Hypothalamus (tissue), 51 donors: ENCODE data around the gene CHN2.

ENCODE experiments used
- DNase-seq, 51 donors: peaks; one replicate each; lab custom pipeline; 2025; lab: John Stamatoyannopoulos, UW

CHN2 gene

GRCh38 chr7:29216128-29216527 is 21.6 kb downstream of the CHN2 start:
- DNase-seq: no peak

GRCh38 chr7:29217113-29217512 is 22.5 kb downstream of the CHN2 start:
- no peak for DNase-seq

DNA sequence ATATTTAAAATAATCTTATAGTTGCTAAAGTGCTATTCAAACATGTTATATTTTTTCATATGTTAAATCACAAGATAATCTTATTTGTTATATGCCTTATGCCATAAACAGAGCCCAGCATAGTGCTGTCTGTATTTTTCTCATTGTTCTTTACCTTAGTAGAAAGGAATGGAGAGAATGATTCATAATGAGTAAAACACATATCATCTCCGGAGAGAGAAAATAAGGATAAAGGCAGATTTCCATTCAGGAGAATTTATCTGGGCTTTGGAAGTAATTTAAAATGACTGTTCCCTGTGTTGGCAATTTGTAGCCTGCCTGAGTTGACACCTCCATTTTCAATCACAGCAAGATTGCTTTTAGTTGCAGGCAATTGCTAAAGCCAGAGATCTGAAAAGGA is 30.2 kb downstream of the CHN2 start:
- DNase-seq: no peak

DNA sequence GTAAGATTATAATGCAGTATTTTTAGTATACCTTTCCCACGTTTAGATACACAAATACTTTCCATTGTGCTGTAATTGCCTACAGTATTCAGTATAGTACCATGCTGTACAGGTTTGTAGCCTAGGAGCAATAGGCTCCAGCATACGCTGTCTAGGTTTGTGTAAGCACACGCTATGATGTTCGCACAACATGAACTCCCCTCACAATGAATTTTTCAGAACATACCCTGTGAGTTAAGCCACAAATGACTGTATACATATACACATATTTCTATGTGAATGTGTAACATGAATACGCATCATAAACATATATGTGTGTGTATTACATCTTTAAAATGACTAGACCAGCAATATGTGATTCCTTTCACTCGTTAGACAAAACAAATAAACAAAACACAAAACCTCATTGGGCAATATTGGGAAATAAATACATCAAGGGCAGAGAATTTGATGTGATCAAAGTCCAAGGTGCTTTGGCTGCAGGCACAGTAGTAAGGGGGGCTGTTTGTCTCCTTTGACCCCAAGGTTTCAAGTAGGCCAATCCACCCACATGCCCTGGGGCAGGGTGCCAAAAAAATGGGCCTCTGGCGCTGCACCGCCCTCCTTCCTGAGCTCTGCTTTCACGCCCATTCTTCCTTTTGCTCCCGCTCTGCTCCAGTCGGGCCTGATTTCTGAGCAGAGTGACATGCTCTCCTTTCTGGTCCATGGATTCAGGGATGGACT is 33.9 kb downstream of the CHN2 start:
- no peak for DNase-seq

GRCh38 chr7:29229066-29229465 is 34.5 kb downstream of the CHN2 start:
- no peak for DNase-seq

DNA sequence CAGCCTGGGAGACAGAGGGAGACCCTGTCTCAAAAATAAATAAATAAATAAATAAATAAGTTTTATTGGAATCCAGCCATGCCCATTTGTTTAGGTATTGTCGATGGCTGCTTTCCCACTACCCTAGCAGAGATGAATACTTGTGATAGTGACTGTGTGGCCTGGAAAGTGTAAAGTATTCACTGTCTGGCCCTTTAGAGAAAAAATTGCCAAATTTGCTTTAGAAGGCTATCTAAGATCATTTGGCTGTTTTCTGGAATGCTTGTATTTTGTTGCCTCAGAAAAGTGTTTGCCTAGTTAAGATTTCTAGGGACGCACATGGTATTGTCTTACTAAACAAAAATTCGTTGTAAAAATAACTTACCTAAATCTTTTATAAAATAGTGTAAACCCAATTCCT is 35.4 kb downstream of the CHN2 start:
- DNase-seq: no peak

GRCh38 chr7:29230871-29231345 is 36.3 kb downstream of the CHN2 start:
- DNase-seq: no peak

DNA sequence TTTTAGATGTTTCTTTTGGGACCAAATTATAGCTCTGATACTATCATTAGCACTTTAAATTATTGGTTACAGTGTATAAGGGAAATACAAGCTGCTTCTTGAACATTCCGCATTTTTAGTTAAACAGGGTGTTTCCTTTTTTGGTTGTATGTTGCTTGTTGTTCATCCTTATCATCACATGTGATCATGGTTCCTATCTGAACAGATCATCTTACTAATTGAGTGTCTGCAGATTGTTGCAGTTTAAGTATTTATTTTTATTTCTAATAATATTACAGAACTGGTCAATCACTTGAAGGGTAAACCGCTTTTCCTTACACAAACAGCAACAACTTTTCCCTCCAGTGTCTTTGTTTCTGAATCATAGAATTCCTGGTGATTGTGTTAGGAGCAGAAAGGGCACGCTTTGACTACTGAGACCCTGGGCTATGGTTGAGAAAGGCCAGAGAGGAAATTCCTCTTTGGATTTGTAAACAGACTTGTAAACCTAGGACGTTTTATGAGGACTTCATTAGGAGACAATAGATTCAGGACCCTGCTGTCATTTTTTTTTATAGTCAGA is 37.2 kb downstream of the CHN2 start:
- no peak for DNase-seq

DNA sequence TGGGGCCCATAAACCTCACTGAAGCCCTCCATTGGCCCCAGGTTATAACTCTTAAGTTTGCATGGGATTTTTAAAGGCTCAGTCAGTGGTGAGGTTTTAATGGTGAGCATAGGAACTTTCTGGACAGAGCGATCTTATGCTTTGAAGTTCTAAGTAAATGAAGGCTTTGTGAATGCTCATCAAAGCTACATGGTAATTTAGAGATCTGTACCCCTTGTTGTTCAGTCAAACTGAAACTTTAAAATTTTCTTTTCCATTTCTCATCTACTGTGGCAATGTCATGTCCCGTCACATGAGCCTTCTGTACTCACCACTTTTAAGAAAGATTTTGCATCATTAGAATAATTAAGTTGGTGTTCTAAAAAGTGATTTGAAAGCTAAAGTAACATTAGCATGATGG is 39.9 kb downstream of the CHN2 start:
- DNase-seq: no peak

DNA sequence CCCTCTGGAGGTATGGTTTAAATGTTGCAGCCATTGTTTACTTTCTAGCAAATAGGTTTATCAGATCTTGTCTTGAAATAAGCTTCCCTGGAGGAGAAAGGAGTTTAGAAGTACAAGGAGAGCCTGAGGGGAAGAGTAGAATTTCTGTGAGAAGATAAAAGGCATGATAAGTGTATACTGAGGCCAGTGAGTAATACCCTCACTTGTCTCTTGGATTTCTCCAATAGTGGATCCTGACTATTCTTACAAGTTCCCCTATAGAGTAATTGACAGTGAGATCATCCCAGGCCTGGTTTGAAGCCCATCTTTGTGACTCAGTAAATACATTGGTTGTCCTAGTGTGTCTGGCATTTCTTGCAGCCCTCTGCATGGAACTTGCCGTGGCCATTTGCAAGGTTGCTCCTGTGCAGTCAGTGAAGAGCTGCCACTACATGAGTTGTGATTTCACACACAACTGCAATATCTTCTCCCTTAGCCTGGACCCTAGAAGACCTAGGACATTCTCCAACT is 41.6 kb downstream of the CHN2 start:
- no peak for DNase-seq

- no peak for DNase-seq
Measured at GRCh38 chr7:29236649-29237048, 42.1 kb downstream of the CHN2 start.

- DNase-seq: no peak
Measured at GRCh38 chr7:29237489-29237888, 42.9 kb downstream of the CHN2 start.

DNA sequence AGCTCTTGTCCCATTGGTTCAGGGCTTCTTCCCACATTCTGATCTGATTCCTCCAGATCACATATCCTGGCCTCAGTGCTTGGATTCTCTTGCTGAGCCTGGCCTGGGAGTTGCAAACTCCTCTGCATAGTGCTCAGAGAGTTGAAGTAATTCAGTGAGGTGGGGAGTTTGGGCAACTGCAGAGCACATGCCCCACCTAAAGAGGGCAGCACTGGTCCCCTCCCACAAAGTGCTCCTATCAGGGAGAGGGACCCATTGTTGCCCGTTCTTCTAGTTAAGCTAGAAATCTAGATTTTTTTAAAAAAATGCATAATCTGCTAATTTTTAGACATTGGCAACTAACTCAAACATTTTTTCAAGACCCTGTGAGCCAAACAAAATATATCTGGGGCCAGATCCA is 45.1 kb downstream of the CHN2 start:
- no peak for DNase-seq

DNA sequence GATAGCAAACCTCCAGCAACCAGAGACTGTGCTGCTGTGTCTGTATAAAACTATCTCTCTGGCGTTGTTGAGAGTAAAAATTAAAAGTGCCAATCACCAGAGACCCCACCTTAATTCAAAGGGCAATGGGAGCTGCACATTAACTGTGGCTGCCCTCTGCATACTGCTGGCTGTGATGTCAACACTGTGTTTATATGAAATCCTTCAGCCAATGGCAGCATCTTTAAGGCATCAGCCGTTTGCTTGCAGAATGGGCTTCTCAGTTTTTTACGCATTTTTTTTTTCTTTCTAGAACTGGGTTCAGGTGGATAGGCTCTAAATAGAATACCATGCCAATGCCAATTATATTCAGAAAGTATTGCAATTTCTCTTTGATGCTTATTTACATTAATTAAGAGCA is 47.7 kb downstream of the CHN2 start:
- no peak for DNase-seq

DNA sequence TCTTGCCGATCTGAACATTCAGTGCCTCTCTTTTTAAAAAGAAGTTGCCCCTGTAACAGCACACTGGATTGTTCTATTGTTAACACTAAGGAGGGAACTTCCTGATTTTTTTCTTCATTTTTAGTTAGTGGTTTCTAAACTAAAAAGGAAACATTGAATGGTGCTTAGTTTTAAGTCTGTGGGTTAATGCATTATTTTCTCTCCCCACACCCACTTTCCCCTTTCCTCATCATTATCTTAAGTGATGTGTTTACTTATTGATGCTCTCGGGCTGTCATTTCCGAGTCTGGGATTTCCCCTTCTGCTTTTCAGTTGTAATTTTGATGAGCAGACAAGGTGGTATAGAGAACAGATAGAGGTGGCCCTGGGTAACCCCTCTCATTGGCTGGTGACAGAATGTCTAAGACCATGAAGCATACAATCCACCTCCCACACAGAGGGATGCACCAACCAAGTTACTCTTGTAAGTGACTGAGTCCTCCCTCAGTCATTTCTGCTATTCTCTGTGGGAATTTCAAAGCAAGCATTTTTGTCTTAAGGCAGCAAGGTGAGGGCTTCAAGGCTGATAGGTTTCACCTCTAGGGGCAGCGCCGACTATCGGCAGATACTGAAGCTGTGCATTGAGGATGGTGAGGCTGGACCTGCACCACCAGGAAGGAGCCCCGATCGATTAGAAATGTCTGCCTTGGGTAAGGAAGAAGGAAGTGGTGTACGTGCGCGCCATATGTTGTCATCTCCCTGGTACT is 49.5 kb downstream of the CHN2 start:
- no peak for DNase-seq

DNA sequence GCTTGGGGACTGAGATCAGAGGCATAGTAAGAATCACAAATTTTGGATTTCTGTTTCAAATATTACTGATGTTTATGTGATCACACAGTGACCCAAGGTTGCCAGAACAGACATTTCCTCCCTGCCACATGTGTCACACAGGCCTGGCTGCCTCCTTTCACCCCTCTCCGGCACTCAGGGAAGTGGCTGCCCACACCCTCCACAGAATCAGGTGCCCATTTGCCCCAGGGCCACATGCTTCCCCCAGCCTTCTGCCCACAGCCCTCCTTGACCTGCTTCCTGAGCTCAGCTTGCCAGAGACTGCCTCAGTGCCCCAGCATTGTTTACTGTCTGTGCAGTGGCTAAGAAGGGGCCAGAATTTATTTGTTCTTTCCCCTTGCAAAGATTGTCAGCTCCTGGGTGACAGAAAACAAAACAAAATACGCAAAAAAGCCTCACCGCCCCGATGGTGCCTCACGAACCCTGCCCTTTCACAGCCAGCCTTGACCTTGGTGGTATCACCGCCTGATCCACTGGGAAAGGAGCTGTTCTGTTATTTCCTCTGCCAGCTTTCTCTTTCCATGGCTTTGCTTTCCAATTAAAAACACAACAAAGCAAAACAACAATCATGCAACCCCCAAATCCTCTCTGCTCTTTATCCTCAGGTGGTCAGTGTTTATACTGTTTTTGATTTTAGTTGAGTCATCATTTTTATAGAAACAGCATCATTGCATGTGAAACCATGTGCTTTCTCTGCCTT is 52.8 kb downstream of the CHN2 start:
- no peak for DNase-seq

GRCh38 chr7:29247963-29248236 is 53.3 kb downstream of the CHN2 start:
- no peak for DNase-seq

DNA sequence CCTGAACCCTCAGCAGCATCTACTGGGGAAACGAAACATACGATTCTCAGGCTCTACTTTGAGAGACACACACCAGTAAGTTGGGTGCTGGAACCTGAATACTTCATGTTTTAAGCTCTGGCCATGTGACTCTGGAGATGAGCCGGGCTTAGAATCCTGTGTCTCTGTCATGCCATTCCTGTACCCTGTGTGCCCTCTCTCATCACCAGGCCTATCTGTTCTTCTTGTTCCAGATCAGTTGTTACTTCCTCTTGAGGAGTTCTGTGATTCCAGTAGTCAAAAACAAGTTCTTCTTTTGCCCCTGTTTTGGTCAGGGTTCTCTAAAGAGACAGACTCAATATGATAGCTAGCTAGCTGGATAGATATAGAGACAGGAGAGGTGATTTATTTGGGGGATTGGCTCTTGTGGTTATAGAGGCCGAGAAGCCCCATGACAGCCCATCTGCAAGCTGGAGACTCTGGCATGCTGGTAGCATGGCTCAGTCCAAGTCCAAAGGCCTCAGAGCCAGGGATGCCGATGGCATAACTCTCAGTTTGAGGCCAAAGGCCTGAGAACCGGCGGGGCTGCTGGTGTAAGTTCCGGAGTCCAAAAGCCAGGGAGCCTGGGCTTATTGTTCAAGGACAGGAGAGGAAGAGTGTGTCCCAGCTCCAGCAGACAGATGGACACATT is 54.3 kb downstream of the CHN2 start:
- DNase-seq: peak in 1 of 51 donors; percentile 40

GRCh38 chr7:29249383-29249750 is 54.8 kb downstream of the CHN2 start:
- no peak for DNase-seq

- DNase-seq: no peak
Measured at GRCh38 chr7:29249860-29250259, 55.3 kb downstream of the CHN2 start.

GRCh38 chr7:29253225-29253624 is 58.6 kb downstream of the CHN2 start:
- DNase-seq: no peak
